Measurements from ENCODE around the gene MRPL16. TPM values are rescaled to one million over a fixed set of nuclear protein-coding genes. Genes with fewer than 3 reads are reported as not detected.

Gene MRPL16
- total and polyA plus RNA-seq, 12 donors = 69.9 to 108 (median 89.2) TPM

- TF ChIP-seq CTCF (IDR thresholded peaks at IDR 0.05) = no peak
- H3K4me1 ChIP-seq = peaks cover 6 to 79% (median 65%) of the 10 kb centered on the region in 9 donors
- 81% methylated on average over 4 of the region's 4 CpGs for WGBS, 2 donors
Observed at GRCh38 chr11:59765068-59765735, 45.4 kb downstream of the MRPL16 start.

GRCh38 chr11:59761993-59762392, 48.6 kb downstream of the MRPL16 start:
- Histone ChIP-seq H3K4me1 (peaks cover 6 to 54% (median 48%) of the 10 kb centered on the region in 9 donors), H3K27ac (peak overlapping the region in 4 of 10 donors; percentile 32 to 75 (median 36)), H3K27me3 (no peaks in the 10 kb centered on the region), H3K36me3 (peaks cover 0 to 13% (median 0%) of the 10 kb centered on the region in 9 donors), H3K4me3 (no peak overlapping the region), H3K9me3 (no peaks in the 10 kb centered on the region)
- peak; percentile 44 to 84 (median 56) for ATAC-seq
- 42 to 57% methylated on average over 6 of the region's 6 CpGs for WGBS, 2 donors
- DNase-seq = no peak
- intact Hi-C loops (cut with DNase I) = no loop called here
- TF ChIP-seq CTCF (IDR thresholded peaks at IDR 0.05) = peak in 1 of 9 donors; percentile 10

More at GRCh38 chr11:59765068-59765735, 45.4 kb downstream of the MRPL16 start:
- peaks cover 0 to 13% (median 0%) of the 10 kb centered on the region in 9 donors for H3K36me3 ChIP-seq
- no peak for DNase-seq
- H3K27me3 ChIP-seq = no peaks in the 10 kb centered on the region
- intact Hi-C loops (cut with DNase I) = no loop called here
- H3K9me3 ChIP-seq = no peaks in the 10 kb centered on the region
- no peak for ATAC-seq
- H3K27ac ChIP-seq = peak overlapping the region in 4 of 10 donors; percentile 19 to 54 (median 44)
- H3K4me3 ChIP-seq = no peak overlapping the region

GRCh38 chr11:59760771-59761170, 49.8 kb downstream of the MRPL16 start:
- DNase-seq (no peak), ATAC-seq (no peak)
- no peak for TF ChIP-seq CTCF (IDR thresholded peaks at IDR 0.05)
- intact Hi-C loops (cut with DNase I) = no loop called here
- peaks cover 0 to 13% (median 0%) of the 10 kb centered on the region in 9 donors for H3K36me3 ChIP-seq
- peak overlapping the region in 3 of 10 donors; percentile 36 to 75 (median 71) for H3K27ac ChIP-seq
- H3K27me3 ChIP-seq = no peaks in the 10 kb centered on the region
- H3K9me3 ChIP-seq = no peaks in the 10 kb centered on the region
- WGBS, 2 donors = 92 to 94% methylated on average over 4 of the region's 4 CpGs
- H3K4me3 ChIP-seq = no peak overlapping the region
- H3K4me1 ChIP-seq = peaks cover 6 to 54% (median 46%) of the 10 kb centered on the region in 9 donors

- Histone ChIP-seq H3K27me3 (no peaks in the 10 kb centered on the region), H3K27ac (no peak overlapping the region), H3K9me3 (no peaks in the 10 kb centered on the region), H3K4me1 (peaks cover 2 to 48% (median 39%) of the 10 kb centered on the region in 9 donors), H3K36me3 (peaks cover 0 to 13% (median 0%) of the 10 kb centered on the region in 9 donors), H3K4me3 (no peak overlapping the region)
- no peak for TF ChIP-seq CTCF (IDR thresholded peaks at IDR 0.05)
- WGBS, 2 donors = 65 to 78% methylated on average over 4 of the region's 4 CpGs
- ATAC-seq = no peak
- intact Hi-C loops (cut with DNase I) = no loop called here
- DNase-seq = no peak
Observed at GRCh38 chr11:59759900-59760299, 50.7 kb downstream of the MRPL16 start.

Measured in heart right ventricle (tissue), 16 donors.